ENCODE data around the gene GPC4.

The GPC4 gene

DNA sequence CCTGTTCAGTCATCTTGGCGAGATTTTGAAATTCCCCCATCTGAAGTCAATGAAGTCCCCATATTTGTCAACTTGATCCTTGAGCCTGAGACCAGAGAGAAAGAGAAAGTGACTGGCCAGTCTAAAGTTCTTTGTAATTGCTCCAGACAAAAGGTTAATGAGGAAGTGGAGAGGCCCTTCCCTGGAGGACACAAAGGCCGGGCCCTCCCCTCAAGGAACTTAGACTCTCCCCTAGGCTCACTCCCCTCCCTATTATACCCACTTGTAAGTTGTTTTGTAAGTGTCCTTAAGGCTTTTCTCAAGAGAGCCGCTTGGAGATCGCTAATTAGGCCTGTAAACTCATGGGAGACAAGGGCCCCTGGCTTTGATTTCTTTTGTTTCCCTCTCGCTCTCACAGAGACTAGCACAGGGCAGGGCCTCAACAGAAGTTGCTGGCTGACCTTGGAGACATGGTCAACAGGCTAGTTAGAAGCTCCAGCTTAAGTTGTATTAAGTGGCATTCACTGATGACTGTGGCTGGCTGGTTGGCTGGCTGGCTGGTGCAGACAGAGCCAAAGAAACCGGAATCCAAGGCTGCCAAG lies 20.3 kb upstream of the GPC4 start:
- Histone ChIP-seq H3K4me1 (ENCODE audit: control insufficient read depth, insufficient read depth, low read length) (peaks cover 42% of the 10 kb centered on the region), H3K36me3 (ENCODE audit: control insufficient read depth, insufficient read depth, low read length) (no peaks in the 10 kb centered on the region), H3K9me3 (ENCODE audit: control insufficient read depth, insufficient read depth, low read length) (no peaks in the 10 kb centered on the region), H3K27me3 (ENCODE audit: control insufficient read depth, insufficient read depth, low read length) (no peaks in the 10 kb centered on the region), H3K9ac (ENCODE audit: low read depth, low read length) (no peak overlapping the region), H3K4me3 (ENCODE audit: low read depth, low read length) (no peak overlapping the region)

DNA sequence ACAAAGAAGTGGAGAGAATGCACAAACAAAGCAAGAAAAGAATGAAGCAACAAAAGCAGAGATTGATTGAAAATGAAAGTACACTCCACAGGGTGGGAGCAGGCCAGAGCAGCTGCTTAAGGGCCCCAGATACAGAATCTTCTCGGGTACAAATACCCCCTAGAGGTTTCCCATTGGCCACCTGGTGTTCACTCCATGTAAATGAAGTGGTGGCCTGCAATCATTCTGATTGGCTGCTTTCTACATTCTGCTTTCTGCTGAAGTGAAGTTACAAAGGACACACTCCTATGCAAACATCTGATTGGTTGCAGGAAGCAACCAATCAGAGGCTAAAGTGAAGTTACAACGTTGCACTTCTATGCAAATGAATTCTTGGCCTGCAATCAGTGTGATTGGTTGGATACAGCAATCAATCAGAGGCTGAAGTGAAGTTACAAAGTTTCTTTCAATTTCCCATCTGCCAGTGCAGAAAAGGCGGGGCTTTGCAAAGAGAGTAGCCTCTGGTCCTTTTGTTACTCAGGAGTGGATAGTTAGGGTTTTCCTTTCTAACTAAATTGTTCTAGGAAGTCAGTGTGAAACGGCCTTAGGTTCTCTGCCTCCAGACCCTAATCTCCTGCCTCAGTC lies 19.0 kb upstream of the GPC4 start:
- H3K4me3 ChIP-seq (ENCODE audit: low read depth, low read length): no peak overlapping the region
- peaks cover 33% of the 10 kb centered on the region for H3K4me1 ChIP-seq (ENCODE audit: control insufficient read depth, insufficient read depth, low read length)
- H3K36me3 ChIP-seq (ENCODE audit: control insufficient read depth, insufficient read depth, low read length): no peaks in the 10 kb centered on the region
- no peaks in the 10 kb centered on the region for H3K27me3 ChIP-seq (ENCODE audit: control insufficient read depth, insufficient read depth, low read length)
- H3K9ac ChIP-seq (ENCODE audit: low read depth, low read length): no peak overlapping the region
- H3K9me3 ChIP-seq (ENCODE audit: control insufficient read depth, insufficient read depth, low read length): no peaks in the 10 kb centered on the region

DNA sequence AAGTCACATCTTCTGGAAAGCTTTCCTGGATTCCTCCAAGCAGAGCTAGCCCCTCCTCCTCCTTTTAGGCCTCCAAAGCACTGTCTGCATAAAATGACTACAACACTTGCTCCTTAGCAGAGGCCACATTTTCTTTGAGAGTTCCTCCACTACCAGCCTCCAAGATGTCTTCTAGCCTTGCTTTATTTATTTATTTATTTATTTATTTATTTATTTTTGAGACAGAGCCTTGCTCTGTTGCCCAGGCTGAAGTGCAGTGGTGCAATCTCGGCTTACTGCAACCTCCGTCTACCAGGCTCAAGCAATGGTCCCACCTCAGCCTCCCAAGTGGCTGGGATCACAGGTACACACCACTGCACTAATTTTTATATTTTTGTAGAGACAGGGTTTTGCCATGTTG lies 4.6 kb upstream of the GPC4 start:
- Histone ChIP-seq H3K27me3 (ENCODE audit: control insufficient read depth, insufficient read depth, low read length) (peaks cover 7% of the 10 kb centered on the region), H3K9me3 (ENCODE audit: control insufficient read depth, insufficient read depth, low read length) (no peaks in the 10 kb centered on the region), H3K9ac (ENCODE audit: low read depth, low read length) (no peak overlapping the region), H3K4me1 (ENCODE audit: control insufficient read depth, insufficient read depth, low read length) (peaks cover 25% of the 10 kb centered on the region), H3K4me3 (ENCODE audit: low read depth, low read length) (no peak overlapping the region), H3K36me3 (ENCODE audit: control insufficient read depth, insufficient read depth, low read length) (no peaks in the 10 kb centered on the region)

DNA sequence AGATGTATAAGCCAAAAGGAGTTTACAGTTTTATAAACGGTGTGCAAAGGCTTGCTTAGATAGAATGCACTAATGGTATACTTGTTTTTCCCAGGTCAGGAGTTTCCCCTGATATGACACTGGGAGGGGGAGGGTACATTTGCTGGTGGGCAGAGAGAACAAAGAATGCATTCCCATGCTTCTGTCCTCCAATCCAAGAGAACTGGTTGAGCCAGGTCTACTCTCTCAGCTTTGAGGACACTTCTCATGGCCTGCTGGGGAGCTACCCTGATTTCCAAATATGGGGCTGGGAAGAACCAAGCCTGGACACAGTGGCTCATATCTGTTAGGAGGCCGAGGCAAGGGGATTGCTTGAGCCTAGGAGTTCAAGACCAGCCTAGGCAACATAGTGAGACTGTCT lies 3.3 kb upstream of the GPC4 start:
- H3K9ac ChIP-seq (ENCODE audit: low read depth, low read length): no peak overlapping the region
- no peak overlapping the region for H3K4me3 ChIP-seq (ENCODE audit: low read depth, low read length)
- H3K9me3 ChIP-seq (ENCODE audit: control insufficient read depth, insufficient read depth, low read length): no peaks in the 10 kb centered on the region
- H3K36me3 ChIP-seq (ENCODE audit: control insufficient read depth, insufficient read depth, low read length): no peaks in the 10 kb centered on the region
- peaks cover 21% of the 10 kb centered on the region for H3K4me1 ChIP-seq (ENCODE audit: control insufficient read depth, insufficient read depth, low read length)
- peaks cover 7% of the 10 kb centered on the region for H3K27me3 ChIP-seq (ENCODE audit: control insufficient read depth, insufficient read depth, low read length)

DNA sequence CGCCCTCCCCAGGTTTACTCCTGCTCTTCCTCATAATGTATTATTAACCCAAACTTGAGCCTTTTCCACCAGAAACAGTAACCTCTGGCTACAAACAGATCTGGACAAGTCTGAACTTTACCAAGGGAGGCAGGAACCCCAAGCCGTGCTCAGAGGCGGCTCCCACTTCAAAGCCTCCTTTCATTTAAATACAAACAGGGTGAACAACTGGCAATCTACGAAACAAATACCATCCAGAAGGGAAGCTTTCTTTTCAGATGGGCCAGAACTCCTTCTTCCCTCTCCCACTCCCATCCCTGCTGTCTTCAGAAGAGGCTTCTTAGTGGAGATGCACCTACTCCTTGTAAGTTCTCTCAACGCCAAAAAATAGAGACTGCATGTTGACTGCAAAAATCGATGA lies 2.1 kb upstream of the GPC4 start:
- Histone ChIP-seq H3K36me3 (ENCODE audit: control insufficient read depth, insufficient read depth, low read length) (peaks cover 7% of the 10 kb centered on the region), H3K27me3 (ENCODE audit: control insufficient read depth, insufficient read depth, low read length) (peaks cover 7% of the 10 kb centered on the region), H3K4me3 (ENCODE audit: low read depth, low read length) (no peak overlapping the region), H3K9ac (ENCODE audit: low read depth, low read length) (no peak overlapping the region), H3K9me3 (ENCODE audit: control insufficient read depth, insufficient read depth, low read length) (no peaks in the 10 kb centered on the region), H3K4me1 (ENCODE audit: control insufficient read depth, insufficient read depth, low read length) (peaks cover 21% of the 10 kb centered on the region)

- peaks cover 19% of the 10 kb centered on the region for H3K4me1 ChIP-seq (ENCODE audit: control insufficient read depth, insufficient read depth, low read length)
- H3K9me3 ChIP-seq (ENCODE audit: control insufficient read depth, insufficient read depth, low read length): no peaks in the 10 kb centered on the region
- H3K9ac ChIP-seq (ENCODE audit: low read depth, low read length): peak overlapping the region; percentile 90
- peaks cover 7% of the 10 kb centered on the region for H3K27me3 ChIP-seq (ENCODE audit: control insufficient read depth, insufficient read depth, low read length)
- H3K36me3 ChIP-seq (ENCODE audit: control insufficient read depth, insufficient read depth, low read length): peaks cover 7% of the 10 kb centered on the region
- H3K4me3 ChIP-seq (ENCODE audit: low read depth, low read length): peak overlapping the region; percentile 91
Measured at GRCh38 chrX:133414406-133415275, 648 bp downstream of the GPC4 start.

DNA sequence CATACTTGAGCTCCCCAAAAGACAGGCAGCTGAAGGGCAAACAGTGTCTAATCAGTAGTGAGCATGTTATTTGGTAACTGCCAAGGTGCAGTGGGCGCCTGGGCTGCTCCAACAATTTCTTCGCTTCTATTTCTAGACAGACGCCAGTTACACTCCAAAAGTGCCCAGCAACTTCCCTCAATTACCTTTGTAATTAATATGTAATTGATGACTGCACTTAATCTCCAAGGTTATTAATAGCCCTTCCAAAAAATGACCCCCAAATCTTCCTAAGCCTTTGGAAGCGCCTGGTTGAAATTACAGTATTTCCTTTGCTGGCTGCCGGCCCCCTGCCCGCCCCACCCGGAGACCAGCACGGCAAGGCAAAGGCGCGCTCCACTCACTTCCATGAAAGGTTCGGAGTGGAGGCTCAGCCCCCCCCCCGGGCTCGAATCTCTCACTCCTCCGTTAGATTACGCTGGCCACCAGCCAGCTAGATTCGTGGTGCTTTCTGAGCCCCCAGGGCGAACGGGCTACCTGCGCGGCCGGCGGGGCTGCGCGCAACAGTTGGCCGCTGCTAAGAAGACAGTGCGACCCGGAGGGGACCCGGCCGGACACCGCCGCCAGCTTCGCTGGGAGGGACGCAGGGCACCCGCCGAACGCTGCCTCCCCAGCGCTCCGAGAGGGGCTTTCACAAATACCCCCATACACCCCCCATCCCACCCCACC lies 1.9 kb downstream of the GPC4 start:
- Histone ChIP-seq H3K4me1 (ENCODE audit: control insufficient read depth, insufficient read depth, low read length) (peaks cover 21% of the 10 kb centered on the region), H3K9ac (ENCODE audit: low read depth, low read length) (peak overlapping the region; percentile 85), H3K4me3 (ENCODE audit: low read depth, low read length) (peak overlapping the region; percentile 91)

GRCh38 chrX:133412665-133413064 lies 2.6 kb downstream of the GPC4 start:
- H3K4me1 ChIP-seq (ENCODE audit: control insufficient read depth, insufficient read depth, low read length): peaks cover 19% of the 10 kb centered on the region
- H3K4me3 ChIP-seq (ENCODE audit: low read depth, low read length): peak overlapping the region; percentile 91
- peaks cover 7% of the 10 kb centered on the region for H3K27me3 ChIP-seq (ENCODE audit: control insufficient read depth, insufficient read depth, low read length)
- H3K9me3 ChIP-seq (ENCODE audit: control insufficient read depth, insufficient read depth, low read length): no peaks in the 10 kb centered on the region
- H3K9ac ChIP-seq (ENCODE audit: low read depth, low read length): peak overlapping the region; percentile 28
- peaks cover 10% of the 10 kb centered on the region for H3K36me3 ChIP-seq (ENCODE audit: control insufficient read depth, insufficient read depth, low read length)

More for the DNA sequence above, 1.9 kb downstream of the GPC4 start:
- peaks cover 7% of the 10 kb centered on the region for H3K27me3 ChIP-seq (ENCODE audit: control insufficient read depth, insufficient read depth, low read length)
- no peaks in the 10 kb centered on the region for H3K9me3 ChIP-seq (ENCODE audit: control insufficient read depth, insufficient read depth, low read length)
- H3K36me3 ChIP-seq (ENCODE audit: control insufficient read depth, insufficient read depth, low read length): peaks cover 10% of the 10 kb centered on the region

DNA sequence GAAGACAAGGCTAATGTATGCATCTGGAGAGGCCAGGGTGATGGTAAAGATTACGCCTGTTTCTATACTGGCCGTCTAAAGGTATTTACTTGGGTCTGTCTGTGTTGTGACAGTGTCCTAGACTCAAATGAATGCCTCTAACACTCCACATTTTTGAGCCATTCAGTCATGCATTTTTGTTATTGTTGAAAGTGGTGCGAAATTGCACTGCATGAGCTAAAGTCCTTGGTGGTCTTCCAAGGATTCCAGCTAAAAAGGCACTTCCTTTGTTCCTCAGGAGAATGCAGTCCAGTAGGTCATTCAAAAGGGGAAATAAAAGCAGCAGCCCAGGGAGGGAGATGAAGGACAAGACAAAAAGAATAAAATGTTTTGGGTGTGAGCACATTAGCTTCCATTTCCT lies 3.0 kb downstream of the GPC4 start:
- no peaks in the 10 kb centered on the region for H3K9me3 ChIP-seq (ENCODE audit: control insufficient read depth, insufficient read depth, low read length)
- H3K4me3 ChIP-seq (ENCODE audit: low read depth, low read length): peak overlapping the region; percentile 91
- H3K9ac ChIP-seq (ENCODE audit: low read depth, low read length): peak overlapping the region; percentile 28
- H3K4me1 ChIP-seq (ENCODE audit: control insufficient read depth, insufficient read depth, low read length): peaks cover 16% of the 10 kb centered on the region
- peaks cover 12% of the 10 kb centered on the region for H3K36me3 ChIP-seq (ENCODE audit: control insufficient read depth, insufficient read depth, low read length)
- H3K27me3 ChIP-seq (ENCODE audit: control insufficient read depth, insufficient read depth, low read length): peaks cover 7% of the 10 kb centered on the region

DNA sequence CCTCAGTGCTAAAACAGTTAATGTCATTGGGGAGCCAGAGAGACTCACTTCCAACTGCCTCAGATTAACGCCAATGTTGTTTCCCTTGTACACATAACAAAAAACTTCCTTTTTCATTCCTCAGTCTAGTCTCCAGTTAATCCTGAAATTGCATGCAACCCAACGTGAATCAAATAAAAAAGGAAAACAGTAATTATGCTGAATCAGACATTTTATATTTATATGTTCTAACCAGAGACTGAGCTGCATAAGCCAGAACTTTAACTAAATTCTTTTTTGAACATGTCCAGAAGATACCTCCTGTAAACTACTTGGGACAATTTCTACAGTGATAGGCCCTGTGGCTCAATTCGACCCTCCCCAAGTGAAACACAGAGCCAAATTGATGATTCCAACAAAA lies 4.7 kb downstream of the GPC4 start:
- peaks cover 9% of the 10 kb centered on the region for H3K4me1 ChIP-seq (ENCODE audit: control insufficient read depth, insufficient read depth, low read length)
- no peaks in the 10 kb centered on the region for H3K9me3 ChIP-seq (ENCODE audit: control insufficient read depth, insufficient read depth, low read length)
- peaks cover 12% of the 10 kb centered on the region for H3K36me3 ChIP-seq (ENCODE audit: control insufficient read depth, insufficient read depth, low read length)
- no peak overlapping the region for H3K9ac ChIP-seq (ENCODE audit: low read depth, low read length)
- no peaks in the 10 kb centered on the region for H3K27me3 ChIP-seq (ENCODE audit: control insufficient read depth, insufficient read depth, low read length)
- H3K4me3 ChIP-seq (ENCODE audit: low read depth, low read length): no peak overlapping the region

DNA sequence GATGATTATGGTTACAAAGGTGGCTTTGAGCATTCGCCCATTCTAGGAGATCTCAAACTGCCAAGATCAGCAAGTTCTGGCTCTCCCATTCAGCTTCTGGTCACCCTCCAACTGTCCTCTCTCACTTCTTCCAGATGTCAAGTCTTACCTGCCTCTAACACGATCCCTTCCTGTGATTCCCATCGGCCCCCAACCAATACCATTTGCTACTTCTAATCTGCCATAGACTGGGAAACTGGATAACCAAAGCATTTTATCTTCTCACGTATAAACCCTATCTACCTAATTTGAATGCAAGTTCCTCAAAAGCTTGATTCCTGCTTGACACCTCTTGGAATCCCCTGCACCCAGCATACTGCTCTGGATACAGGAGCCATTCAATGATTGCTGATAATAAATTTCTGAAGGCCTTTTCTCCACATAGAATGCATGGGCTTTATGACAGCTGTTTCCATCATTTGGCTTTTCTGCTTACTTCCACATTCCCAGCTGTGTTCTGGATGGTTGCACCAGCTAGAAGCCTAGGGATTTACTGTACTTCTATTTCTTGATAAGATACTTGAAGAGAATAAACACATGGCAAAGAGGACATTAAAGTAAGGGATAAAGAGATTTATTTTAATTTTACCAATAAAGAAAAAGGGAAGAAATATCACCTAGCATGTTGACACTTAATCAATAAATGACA lies 9.6 kb downstream of the GPC4 start:
- Histone ChIP-seq H3K9ac (ENCODE audit: low read depth, low read length) (no peak overlapping the region), H3K9me3 (ENCODE audit: control insufficient read depth, insufficient read depth, low read length) (no peaks in the 10 kb centered on the region), H3K4me1 (ENCODE audit: control insufficient read depth, insufficient read depth, low read length) (peaks cover 9% of the 10 kb centered on the region), H3K36me3 (ENCODE audit: control insufficient read depth, insufficient read depth, low read length) (peaks cover 11% of the 10 kb centered on the region), H3K27me3 (ENCODE audit: control insufficient read depth, insufficient read depth, low read length) (no peaks in the 10 kb centered on the region), H3K4me3 (ENCODE audit: low read depth, low read length) (no peak overlapping the region)

Measured in iPS-15b (cell line).